HepG2 (cell line): ENCODE results near the gene LRRC51. TPM values are rescaled to one million over a fixed set of nuclear protein-coding genes. Genes with fewer than 3 reads are reported as not detected.

ENCODE experiments used
- ATAC-seq: fragments of 200-7000 bp; cut with Tn5 transposase; 3 replicates; pipeline ENCODE4 v1.9.1; 2020; ENCODE audit warnings: mild to moderate bottlenecking, moderate library complexity
- BruUV-seq: library from RNA; stranded (reverse); fragments of 400-500 nt; replicated peaks from 2 replicates; lab custom pipeline; 2021; lab: Mats Ljungman, UMichigan
- CTCF ChIA-PET: fragments of 300-600 bp; formaldehyde crosslinking; extraction: SDS; loops from one replicate; lab custom pipeline; 2021; ENCODE audit warnings: low total read pairs, inconsistent platforms, low intra/inter-chr PET ratio; lab: Yijun Ruan, JAX
- POLR2A ChIA-PET: fragments of 350-600 bp; sonication (Branson Sonifier 250); formaldehyde crosslinking; loops from one replicate; lab custom pipeline; 2020; ENCODE audit warnings: antibody characterized with exemption, inconsistent platforms; lab: Yijun Ruan, JAX
- DNase-seq: peaks from one replicate; pipeline ENCODE4 v3.0.0-alpha.2; 2015; ENCODE audit warnings: low spot score
- FAIRE-seq: peaks from 3 replicates; lab custom pipeline; 2011; peaks lifted over from hg19 to GRCh38; lab: Jason Lieb, UNC
- H2AFZ ChIP-seq: one replicate; pipeline ENCODE4 v1.6.1; 2011; ENCODE audit warnings: low read length, inconsistent platforms
- H3K27ac ChIP-seq: fragments of 300-600 bp; 3 replicates; pipeline ENCODE4 v1.8.0; 2011; ENCODE audit warnings: mixed run types, mild to moderate bottlenecking, mixed read lengths, low read length, inconsistent platforms; ENCODE audit not compliant: insufficient read depth; ENCODE audit errors: extremely low read length
- H3K27me3 ChIP-seq, 2 experiments: fragments of 200-600 bp in 1 of 2; 2 replicates in 1 of 2; 3 replicates in 1 of 2; pipeline versions ENCODE4 v1.6.0 to v1.8.0; 2011; ENCODE audit warnings: low read length in 2 of 2, mild to moderate bottlenecking in 2 of 2, moderate library complexity in 2 of 2, inconsistent platforms in 1 of 2; ENCODE audit not compliant: insufficient read depth in 2 of 2, control insufficient read depth in 1 of 2
- H3K36me3 ChIP-seq, 2 experiments: fragments of 200-600 bp in 1 of 2; replicated peaks in 1 of 2; 2 replicates in 1 of 2; 3 replicates in 1 of 2; pipeline versions ENCODE4 v1.5.1 to v1.8.0; 2011; ENCODE audit warnings: low read length in 2 of 2, inconsistent platforms in 1 of 2; ENCODE audit not compliant: insufficient read depth in 2 of 2, control insufficient read depth in 1 of 2
- H3K4me1 ChIP-seq: 2 replicates; pipeline ENCODE4 v1.5.1; 2012; ENCODE audit warnings: low read length, inconsistent platforms; ENCODE audit not compliant: insufficient read depth
- H3K4me2 ChIP-seq: 2 replicates; pipeline ENCODE4 v1.6.0; 2011; ENCODE audit warnings: low read depth, low read length, inconsistent platforms
- H3K4me3 ChIP-seq, 3 experiments: fragments of 200-600 bp in 1 of 3; sonication (generic), shearing (Covaris generic) in 1 of 3; replicated peaks in 1 of 3; 2 replicates each; pipeline ENCODE4 v1.5.1; 2011 to 2016; ENCODE audit warnings: low read length in 3 of 3, inconsistent platforms in 2 of 3, low read depth in 2 of 3, mild to moderate bottlenecking in 2 of 3, control low read depth in 1 of 3, mixed read lengths in 1 of 3; ENCODE audit not compliant: insufficient read depth in 1 of 3
- H3K79me2 ChIP-seq: one replicate; pipeline ENCODE4 v1.6.1; 2011; ENCODE audit warnings: low read length, inconsistent platforms; ENCODE audit not compliant: insufficient read depth
- H3K9ac ChIP-seq: 2 replicates; pipeline ENCODE4 v1.6.0; 2011; ENCODE audit warnings: mild to moderate bottlenecking, low read depth, low read length, inconsistent platforms; ENCODE audit not compliant: insufficient read depth
- H3K9me3 ChIP-seq: 2 replicates; pipeline ENCODE4 v1.5.1; 2012; ENCODE audit warnings: mild to moderate bottlenecking, low read length
- H4K20me1 ChIP-seq: 2 replicates; pipeline ENCODE4 v1.6.0; 2011; ENCODE audit warnings: inconsistent platforms, mild to moderate bottlenecking, low read length, moderate library complexity; ENCODE audit not compliant: insufficient read depth
- CTCF ChIP-seq: sonication (generic); formaldehyde crosslinking; IDR thresholded peaks from 2 replicates; pipeline ENCODE4 v1.5.0; 2020; ENCODE audit warnings: mild to moderate bottlenecking, missing genetic modification reagents, moderate library complexity
- HMG20A ChIP-seq: IDR thresholded peaks from 2 replicates; pipeline ENCODE4 v1.6.1; 2016; ENCODE audit warnings: borderline replicate concordance
- HNF4A ChIP-seq: sonication (generic); formaldehyde crosslinking; IDR thresholded peaks from 2 replicates; pipeline ENCODE4 v1.4.0; 2020; ENCODE audit warnings: missing genetic modification reagents
- HNRNPLL ChIP-seq: fragments of 200-400 bp; formaldehyde crosslinking; IDR thresholded peaks from 2 replicates; pipeline ENCODE4 v1.6.1; 2017; ENCODE audit warnings: mild to moderate bottlenecking, low read depth, low read length; ENCODE audit not compliant: poor library complexity, severe bottlenecking
- U2AF1 ChIP-seq: fragments of 200-400 bp; formaldehyde crosslinking; optimal IDR thresholded peaks from 2 replicates; pipeline ENCODE3; 2017; ENCODE audit warnings: mild to moderate bottlenecking, low read depth, low read length
- ZNF317 ChIP-seq: sonication (generic); formaldehyde crosslinking; IDR thresholded peaks from 2 replicates; pipeline ENCODE4 v1.5.0; 2020; ENCODE audit warnings: mild to moderate bottlenecking, missing genetic modification reagents
- WGBS: methylation state at CpG from one replicate; pipeline ENCODE4 v1.1.6; 2017; ENCODE audit warnings: low lambda C conversion rate; 5-methylcytosine and 5-hydroxymethylcytosine counted together
- in situ Hi-C: cut with HindIII; loops from 2 replicates; pipeline ENCODE4 v1.10.0; 2017; ENCODE audit warnings: low pct_unique_long_range_greater_than_20kb; ENCODE audit not compliant: extremely low pct_ligation_motif_present
- intact Hi-C: fragments of 100-400 bp; cut with micrococcal nuclease; formaldehyde crosslinking; loops from one replicate; pipeline ENCODE4 v1.10.0; 2022; ENCODE audit not compliant: unreplicated experiment
- polyA plus RNA-seq, 8 experiments: library from polyadenylated mRNA; depleted of rRNA in 3 of 8; stranded (reverse) in 7 of 8; unstranded in 1 of 8; fragments of >200 nt; fragmentation: Illumina TruSeq in 4 of 8; extraction: Trizol in 4 of 8; gene quantifications; 2 replicates each; pipeline versions ENCODE4 v1.2.1 to v1.2.3, GENCODE V29; 2011 to 2016; ENCODE audit warnings: low read depth in 4 of 8, missing spikeins in 1 of 8, mixed read lengths in 1 of 8; ENCODE audit not compliant: insufficient read depth in 1 of 8
- total RNA-seq, 5 experiments: library from RNA; depleted of rRNA; stranded (reverse); fragments of >200 nt; fragmentation: Illumina TruSeq; extraction: Trizol; gene quantifications; 2 replicates each; pipeline ENCODE4 v1.2.3, GENCODE V29; 2016; ENCODE audit warnings: low read depth in 1 of 5

LRRC51 gene
- total and polyA plus RNA-seq, 2 of the 13 experiments (the other 11 are each of a cell fraction or from before 2014, with no cell fraction given) = 5.3 to 6.0 TPM

DNA sequence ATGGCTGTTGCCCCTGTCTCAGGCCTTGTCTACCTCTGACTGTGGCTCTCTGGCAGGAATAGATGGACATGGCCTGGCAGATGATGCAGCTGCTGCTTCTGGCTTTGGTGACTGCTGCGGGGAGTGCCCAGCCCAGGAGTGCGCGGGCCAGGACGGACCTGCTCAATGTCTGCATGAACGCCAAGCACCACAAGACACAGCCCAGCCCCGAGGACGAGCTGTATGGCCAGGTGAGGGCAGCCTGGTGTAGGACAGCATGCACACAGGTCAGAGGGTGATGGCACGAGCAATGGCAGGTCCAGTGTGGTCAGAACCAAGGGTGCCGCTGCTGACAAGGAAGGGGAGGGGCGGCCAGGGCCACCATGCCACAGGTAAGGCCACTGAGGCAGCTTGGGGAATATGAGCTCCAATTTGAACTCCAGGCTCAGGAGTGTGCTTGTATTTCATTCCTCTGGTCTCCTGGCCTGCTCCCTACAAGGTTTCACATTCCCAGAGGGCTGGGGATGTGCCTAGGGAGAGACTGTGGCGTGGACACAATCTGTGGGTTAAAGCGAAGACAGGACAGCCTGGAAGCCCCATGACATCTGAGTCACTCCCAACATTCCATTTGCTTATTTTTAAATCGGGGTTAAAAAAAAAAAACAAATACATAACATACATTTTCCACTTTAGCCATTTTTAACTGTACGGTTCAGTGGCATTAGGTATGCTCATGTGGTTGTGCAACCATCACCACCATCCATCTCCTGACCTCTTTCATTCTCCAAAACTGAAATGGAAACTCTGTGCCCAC lies 55.4 kb downstream of the LRRC51 start:
- BruUV-seq = no TSS peak
- Histone ChIP-seq H3K9ac (no peak overlapping the region), H2AFZ (no peak overlapping the region), H3K27me3 (no peaks in the 10 kb centered on the region), H3K4me2 (no peak overlapping the region; the same call in 1 of the 2 replicates), H3K4me1 (no peaks in the 10 kb centered on the region), H4K20me1 (no peaks in the 10 kb centered on the region), H3K36me3 (no peaks in the 10 kb centered on the region), H3K4me3 (no peak overlapping the region), H3K27ac (no peak overlapping the region), H3K79me2 (no peaks in the 10 kb centered on the region), H3K9me3 (no peaks in the 10 kb centered on the region)
- POLR2A ChIA-PET = no interaction called here
- WGBS = 54% methylated on average over 6 of the region's 14 CpGs
- FAIRE-seq (no peak), ATAC-seq (peak; percentile 67), DNase-seq (no peak)
- in situ Hi-C loops = no loop called here
- CTCF ChIA-PET = no interaction called here
- intact Hi-C loops = no loop called here
- TF ChIP-seq HNRNPLL = no peak
- peak; percentile 42; the same call in 1 of the 2 replicates for TF ChIP-seq CTCF
- TF ChIP-seq HNF4A (CRISPR knock-in tag) = no peak
- no peak for TF ChIP-seq HMG20A

DNA sequence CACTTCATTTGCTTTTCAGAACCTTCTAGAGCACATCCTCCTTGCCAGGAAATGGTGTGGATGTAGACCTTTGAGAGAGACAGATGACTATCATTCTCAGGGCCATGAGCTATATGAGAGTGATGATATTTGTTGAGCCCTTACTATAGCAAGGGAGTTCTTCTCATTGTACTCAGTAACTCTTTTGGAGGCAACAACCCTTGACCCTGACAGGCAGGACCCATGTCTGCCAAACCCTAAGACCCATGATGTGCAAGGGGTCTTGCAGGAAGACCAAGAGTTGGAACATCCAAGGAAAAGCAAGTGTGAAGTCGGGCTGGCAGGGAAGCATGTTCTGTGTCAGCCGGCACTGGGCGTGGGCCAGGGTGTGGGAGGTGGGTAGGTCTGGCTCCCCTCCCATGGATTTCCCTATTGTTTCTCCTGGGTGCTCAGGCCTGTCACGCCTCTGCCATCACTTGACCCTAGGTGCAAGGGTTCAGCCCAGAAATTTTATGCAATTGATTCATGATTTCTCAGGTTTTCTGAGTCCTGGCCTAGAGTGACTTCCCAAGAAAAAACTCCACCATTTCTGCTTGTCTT lies 56.1 kb downstream of the LRRC51 start:
- H3K4me2 ChIP-seq = no peak overlapping the region
- no peak overlapping the region for H3K4me3 ChIP-seq
- H2AFZ ChIP-seq = no peak overlapping the region
- DNase-seq (no peak), FAIRE-seq (no peak), ATAC-seq (no peak)
- H4K20me1 ChIP-seq = no peaks in the 10 kb centered on the region
- WGBS = 58% methylated on average over 2 of the region's 4 CpGs
- H3K27me3 ChIP-seq = no peaks in the 10 kb centered on the region
- H3K4me1 ChIP-seq = no peaks in the 10 kb centered on the region
- in situ Hi-C loops (no loop called here), intact Hi-C loops (no loop called here)
- H3K36me3 ChIP-seq = no peaks in the 10 kb centered on the region
- H3K9me3 ChIP-seq = no peaks in the 10 kb centered on the region
- BruUV-seq = no TSS peak
- no peaks in the 10 kb centered on the region for H3K79me2 ChIP-seq
- no peak overlapping the region for H3K9ac ChIP-seq
- H3K27ac ChIP-seq = no peak overlapping the region
- TF ChIP-seq U2AF1 (no peak), ZNF317 (CRISPR knock-in tag) (peak; percentile 82)
- ChIA-PET POLR2A (no interaction called here), CTCF (no interaction called here)
